Measurements from ENCODE around the gene C1orf21.

Gene C1orf21

GRCh38 chr1:184443624-184444023 lies 56.8 kb downstream of the C1orf21 start:
- DNase-seq (ENCODE audit: low spot score), result no peak
- no peak for FAIRE-seq

DNA sequence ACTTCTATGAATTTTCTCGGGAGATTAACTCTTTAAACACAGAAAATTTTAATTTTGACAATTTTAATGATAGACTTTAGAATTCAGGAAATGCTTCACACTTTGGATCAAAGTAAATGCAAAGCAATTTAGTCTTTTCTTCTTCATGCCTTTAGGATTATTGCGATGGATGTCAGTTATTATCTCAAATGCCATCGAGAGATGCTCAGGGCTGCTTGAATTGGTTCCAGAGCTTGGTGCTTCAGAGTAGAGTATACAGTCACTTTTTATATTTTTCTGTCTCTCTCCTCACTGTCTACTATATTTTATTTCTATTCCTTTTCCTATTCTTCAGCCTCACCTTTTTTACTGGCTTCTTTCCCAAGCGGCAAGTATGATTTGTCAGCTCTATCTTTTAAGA lies 59.2 kb downstream of the C1orf21 start:
- FAIRE-seq, result no peak
- no peak for DNase-seq (ENCODE audit: low spot score)

DNA sequence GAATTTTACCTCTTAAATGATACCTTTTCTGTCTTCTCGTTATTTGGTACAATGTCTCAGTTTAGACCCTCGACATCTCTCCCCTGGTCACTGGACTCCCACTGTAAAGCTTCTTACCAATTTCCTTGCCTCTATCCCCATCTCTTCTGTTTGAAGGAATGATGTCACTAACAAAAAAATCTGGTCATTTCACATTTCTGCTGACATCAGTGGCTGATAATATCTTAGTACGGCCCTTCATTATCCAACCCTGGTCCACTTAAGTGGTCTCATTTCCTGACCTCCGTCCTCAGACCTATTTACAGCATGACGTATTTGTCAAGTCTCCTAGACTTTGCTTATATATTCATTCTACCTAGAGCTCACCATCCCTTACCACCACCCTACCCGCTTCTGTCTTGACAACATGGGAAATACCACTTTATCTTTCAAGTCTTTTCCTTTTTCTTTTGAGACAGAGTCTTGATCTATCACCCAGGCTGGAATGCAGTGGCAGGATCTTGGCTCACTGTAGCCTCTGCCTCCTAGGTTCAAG lies 60.9 kb downstream of the C1orf21 start:
- DNase-seq (ENCODE audit: low spot score) (no peak), FAIRE-seq (no peak)

GRCh38 chr1:184449916-184450315 lies 63.1 kb downstream of the C1orf21 start:
- no peak for FAIRE-seq

GRCh38 chr1:184455786-184456185 lies 69.0 kb downstream of the C1orf21 start:
- FAIRE-seq (no peak), DNase-seq (ENCODE audit: low spot score) (no peak)

More at GRCh38 chr1:184449916-184450315, 63.1 kb downstream of the C1orf21 start:
- DNase-seq (ENCODE audit: low spot score), result no peak

GRCh38 chr1:184456189-184456588 lies 69.4 kb downstream of the C1orf21 start:
- FAIRE-seq, result no peak
- no peak for DNase-seq (ENCODE audit: low spot score)

- FAIRE-seq (no peak), DNase-seq (ENCODE audit: low spot score) (no peak)
Measured at GRCh38 chr1:184457500-184457899, 70.7 kb downstream of the C1orf21 start.

DNA sequence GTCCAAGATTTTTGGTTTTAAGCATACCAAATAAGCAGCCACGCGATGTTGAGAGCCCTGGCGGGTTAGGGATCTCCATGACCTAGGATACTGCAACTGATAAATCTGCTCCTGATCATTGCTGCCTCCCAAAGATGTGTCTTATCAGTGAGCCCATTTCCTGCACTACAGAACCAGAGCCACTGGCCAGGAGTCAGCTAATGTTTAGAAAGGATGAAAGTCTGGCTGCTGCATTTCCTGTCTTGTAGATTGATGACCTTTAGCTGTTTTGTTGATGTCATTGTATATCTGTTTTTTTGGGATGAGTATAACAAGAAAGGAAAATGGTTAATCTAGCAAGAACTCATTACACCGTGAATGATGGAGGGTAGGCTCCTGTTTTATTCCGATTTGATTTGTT lies 74.5 kb downstream of the C1orf21 start:
- FAIRE-seq (no peak), DNase-seq (ENCODE audit: low spot score) (no peak)

GRCh38 chr1:184462155-184462554 lies 75.3 kb downstream of the C1orf21 start:
- DNase-seq (ENCODE audit: low spot score) (no peak), FAIRE-seq (no peak)

GRCh38 chr1:184462990-184463389 lies 76.2 kb downstream of the C1orf21 start:
- DNase-seq (ENCODE audit: low spot score) (no peak), FAIRE-seq (no peak)

GRCh38 chr1:184463680-184464079 lies 76.9 kb downstream of the C1orf21 start:
- FAIRE-seq, result no peak
- DNase-seq (ENCODE audit: low spot score), result no peak

DNA sequence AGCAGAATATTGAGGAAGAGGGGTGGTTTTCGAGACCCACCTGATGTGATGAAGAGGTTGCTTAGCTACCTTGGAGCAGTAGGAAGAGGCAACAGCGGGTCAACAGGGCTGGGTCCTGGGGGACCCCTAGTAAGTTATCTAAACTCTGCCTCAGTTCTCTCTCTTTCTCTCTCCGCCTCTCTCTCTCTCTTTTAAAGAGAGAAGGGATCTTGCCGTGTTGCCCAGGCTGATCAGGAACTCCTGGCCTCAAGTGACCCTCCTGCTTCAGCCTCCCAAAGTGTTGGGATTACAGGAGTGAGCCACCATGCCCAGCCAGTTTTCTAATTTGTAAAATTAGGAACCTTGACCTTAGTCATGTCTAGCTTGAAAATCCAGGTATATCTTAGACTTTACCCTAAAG lies 77.9 kb downstream of the C1orf21 start:
- FAIRE-seq (no peak), DNase-seq (ENCODE audit: low spot score) (no peak)

DNA sequence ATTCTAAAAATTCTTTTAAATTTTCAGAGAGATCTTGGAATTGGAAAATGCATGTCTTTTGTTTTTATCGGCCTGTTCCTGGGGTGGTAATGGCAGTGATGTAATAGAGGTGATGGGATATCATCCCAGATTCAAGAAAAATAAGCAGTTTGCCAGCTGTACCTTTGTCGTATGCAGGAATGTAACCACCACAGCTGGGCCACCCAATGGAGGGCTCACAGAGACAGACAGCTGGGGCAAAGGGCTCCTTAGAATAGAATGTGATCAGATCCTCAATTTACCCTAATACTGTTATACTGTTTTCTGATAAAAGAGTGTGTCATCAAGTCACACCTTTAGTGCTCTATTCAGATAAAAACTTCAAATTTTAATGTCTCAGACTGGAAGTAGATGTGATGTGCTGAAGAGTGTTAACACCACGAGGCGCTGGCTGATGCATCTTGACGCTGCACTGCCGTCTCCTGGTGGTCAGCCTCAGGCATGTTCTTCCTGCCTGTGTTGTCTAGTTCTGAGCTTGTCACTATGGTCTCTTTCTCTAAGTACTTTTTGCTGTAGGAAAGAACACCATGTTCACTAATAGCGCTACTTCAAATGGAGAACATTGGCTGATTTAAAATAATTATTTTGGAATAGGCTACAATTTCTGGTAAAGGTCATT lies 78.8 kb downstream of the C1orf21 start:
- DNase-seq (ENCODE audit: low spot score), result no peak
- no peak for FAIRE-seq

DNA sequence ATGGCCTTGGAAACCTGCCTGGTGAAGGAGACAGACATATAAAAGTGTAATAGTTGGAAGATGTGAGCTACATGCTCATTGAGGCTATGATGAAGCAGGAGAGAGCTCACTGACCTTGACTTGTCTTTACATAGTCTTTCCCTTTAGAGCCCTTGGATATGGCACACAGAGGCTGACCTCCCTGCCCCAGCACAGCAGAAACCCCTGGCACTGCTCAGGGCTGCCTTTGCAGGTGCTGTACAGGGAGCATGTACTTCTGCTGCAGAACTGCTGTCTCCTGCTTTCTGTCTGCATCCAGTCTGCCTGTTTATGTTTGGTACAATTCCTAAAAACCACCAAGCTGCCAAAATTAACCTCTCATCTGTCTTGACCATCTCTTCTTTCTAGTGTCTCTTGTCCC lies 80.5 kb downstream of the C1orf21 start:
- FAIRE-seq (no peak), DNase-seq (ENCODE audit: low spot score) (no peak)

GRCh38 chr1:184469396-184469795 lies 82.6 kb downstream of the C1orf21 start:
- FAIRE-seq, result no peak

GRCh38 chr1:184471686-184472085 lies 84.9 kb downstream of the C1orf21 start:
- FAIRE-seq, result no peak

More at GRCh38 chr1:184469396-184469795, 82.6 kb downstream of the C1orf21 start:
- no peak for DNase-seq (ENCODE audit: low spot score)

DNA sequence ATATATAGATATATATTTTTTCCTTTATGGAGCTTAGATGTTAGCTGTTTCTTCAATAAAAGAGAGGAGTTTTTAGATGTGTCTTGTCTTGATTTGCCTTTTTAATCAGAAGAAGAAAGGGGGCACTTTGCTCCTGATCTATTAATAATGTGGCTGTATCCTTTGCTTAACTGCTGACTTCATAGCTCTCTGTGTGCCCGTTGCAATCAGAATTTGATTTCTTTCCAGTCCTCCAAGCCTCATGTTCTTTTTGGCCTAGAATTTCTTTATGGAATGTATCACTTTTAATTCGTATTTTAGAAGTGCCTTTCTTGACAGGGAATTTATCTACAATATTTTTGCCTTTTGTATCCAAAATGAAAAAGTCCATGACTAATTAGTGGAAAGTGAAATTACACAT lies 85.3 kb downstream of the C1orf21 start:
- DNase-seq (ENCODE audit: low spot score), result no peak

More at GRCh38 chr1:184471686-184472085, 84.9 kb downstream of the C1orf21 start:
- no peak for DNase-seq (ENCODE audit: low spot score)

GRCh38 chr1:184473176-184473966 lies 86.5 kb downstream of the C1orf21 start:
- FAIRE-seq (no peak), DNase-seq (ENCODE audit: low spot score) (no peak)

More for the DNA sequence above, 85.3 kb downstream of the C1orf21 start:
- FAIRE-seq, result no peak

GRCh38 chr1:184476187-184476586 lies 89.4 kb downstream of the C1orf21 start:
- no peak for FAIRE-seq
- DNase-seq (ENCODE audit: low spot score), result no peak

GRCh38 chr1:184479435-184480167 lies 92.8 kb downstream of the C1orf21 start:
- DNase-seq (ENCODE audit: low spot score) (no peak), FAIRE-seq (no peak)

- DNase-seq (ENCODE audit: low spot score), result no peak
- no peak for FAIRE-seq
Measured at GRCh38 chr1:184480736-184481135, 93.9 kb downstream of the C1orf21 start.

GRCh38 chr1:184482136-184482535 lies 95.3 kb downstream of the C1orf21 start:
- DNase-seq (ENCODE audit: low spot score) (no peak), FAIRE-seq (no peak)

All from urothelium cell line (cell line).